H1 (cell line): ENCODE data around the gene DIS3. TPM values are rescaled to one million over a fixed set of nuclear protein-coding genes. Genes with fewer than 3 reads are reported as not detected.

Experiments
- BACH1 ChIP-seq: IDR thresholded peaks from 2 replicates; pipeline ENCODE4 v1.6.1; 2012; ENCODE audit warnings: low read length, improper control_type of control experiment
- EP300 ChIP-seq, 2 experiments: IDR thresholded peaks; 1 replicate in 1 of 2; 2 replicates in 1 of 2; pipeline ENCODE4 v1.6.1; 2011 to 2012; ENCODE audit warnings: low read depth in 2 of 2, low read length in 2 of 2, mild to moderate bottlenecking in 2 of 2, borderline replicate concordance in 1 of 2, inconsistent platforms in 1 of 2, moderate library complexity in 1 of 2
- HDAC2 ChIP-seq, 2 experiments: fragments of 300-600 bp in 1 of 2; sonication (generic) in 1 of 2; IDR thresholded peaks; 2 replicates each; pipeline ENCODE4 v1.6.1; 2011 to 2012; ENCODE audit warnings: low read depth in 2 of 2, low read length in 2 of 2, mild to moderate bottlenecking in 2 of 2, moderate library complexity in 2 of 2, borderline replicate concordance in 1 of 2, inconsistent platforms in 1 of 2
- JUN ChIP-seq: IDR thresholded peaks from 2 replicates; pipeline ENCODE4 v1.6.1; 2011; ENCODE audit warnings: low read depth, mild to moderate bottlenecking, improper control_type of control experiment, low read length
- KDM5A ChIP-seq: fragments of 200-600 bp; IDR thresholded peaks from 2 replicates; pipeline ENCODE4 v1.7.1; 2012; ENCODE audit warnings: mild to moderate bottlenecking, low read length, inconsistent platforms, mixed read lengths
- POLR2A ChIP-seq, 2 experiments: IDR thresholded peaks; 1 replicate in 1 of 2; 2 replicates in 1 of 2; pipeline ENCODE4 v1.6.1; 2011; ENCODE audit warnings: low read depth in 2 of 2, low read length in 2 of 2, mild to moderate bottlenecking in 2 of 2; ENCODE audit errors: control extremely low read depth in 1 of 2
- SAP30 ChIP-seq: fragments of 300-600 bp; sonication (generic); IDR thresholded peaks from 2 replicates; pipeline ENCODE4 v1.7.1; 2012; ENCODE audit warnings: low read length, moderate library complexity, mild to moderate bottlenecking, inconsistent platforms; ENCODE audit not compliant: insufficient read depth, insufficient replicate concordance
- SP1 ChIP-seq: IDR thresholded peaks from 2 replicates; pipeline ENCODE4 v1.6.1; 2011; ENCODE audit warnings: low read depth, low read length
- TBP ChIP-seq: IDR thresholded peaks from 2 replicates; pipeline ENCODE4 v1.6.1; 2011; ENCODE audit warnings: low read depth, low read length, improper control_type of control experiment
- YY1 ChIP-seq: IDR thresholded peaks from 2 replicates; pipeline ENCODE4 v1.6.1; 2011; ENCODE audit warnings: low read depth, mild to moderate bottlenecking, low read length
- polyA plus RNA-seq, 7 experiments: library from polyadenylated mRNA; depleted of rRNA in 3 of 7; stranded (reverse) in 5 of 7; unstranded in 2 of 7; fragments of >200 nt in 5 of 7; fragments of 200-250 nt in 2 of 7; gene quantifications; 1 replicate in 5 of 7; 2 replicates in 1 of 7; 4 replicates in 1 of 7; pipeline versions ENCODE4 v1.2.1 to v1.2.3, GENCODE V29; 2011 to 2013; ENCODE audit warnings: missing spikeins in 2 of 7, mixed read lengths in 2 of 7
- total RNA-seq: library from RNA; stranded (reverse); fragmentation: NEBNext Ultra II Directional; extraction: Animal tissue kit (Norgen Biotek cat#: 25700); gene quantifications from 2 replicates; pipeline ENCODE4 v1.2.1, GENCODE V29; 2021
- TF ChIP-seq, protein P1 (sequence below): IDR thresholded peaks from 2 replicates; pipeline ENCODE4 v1.6.1; 2012; ENCODE audit warnings: inconsistent platforms

Gene DIS3
- total and polyA plus RNA-seq, 2 of the 8 experiments (the other 6 are each of a cell fraction or from before 2014, with no cell fraction given): 10.8 to 39.9 TPM

DNA sequence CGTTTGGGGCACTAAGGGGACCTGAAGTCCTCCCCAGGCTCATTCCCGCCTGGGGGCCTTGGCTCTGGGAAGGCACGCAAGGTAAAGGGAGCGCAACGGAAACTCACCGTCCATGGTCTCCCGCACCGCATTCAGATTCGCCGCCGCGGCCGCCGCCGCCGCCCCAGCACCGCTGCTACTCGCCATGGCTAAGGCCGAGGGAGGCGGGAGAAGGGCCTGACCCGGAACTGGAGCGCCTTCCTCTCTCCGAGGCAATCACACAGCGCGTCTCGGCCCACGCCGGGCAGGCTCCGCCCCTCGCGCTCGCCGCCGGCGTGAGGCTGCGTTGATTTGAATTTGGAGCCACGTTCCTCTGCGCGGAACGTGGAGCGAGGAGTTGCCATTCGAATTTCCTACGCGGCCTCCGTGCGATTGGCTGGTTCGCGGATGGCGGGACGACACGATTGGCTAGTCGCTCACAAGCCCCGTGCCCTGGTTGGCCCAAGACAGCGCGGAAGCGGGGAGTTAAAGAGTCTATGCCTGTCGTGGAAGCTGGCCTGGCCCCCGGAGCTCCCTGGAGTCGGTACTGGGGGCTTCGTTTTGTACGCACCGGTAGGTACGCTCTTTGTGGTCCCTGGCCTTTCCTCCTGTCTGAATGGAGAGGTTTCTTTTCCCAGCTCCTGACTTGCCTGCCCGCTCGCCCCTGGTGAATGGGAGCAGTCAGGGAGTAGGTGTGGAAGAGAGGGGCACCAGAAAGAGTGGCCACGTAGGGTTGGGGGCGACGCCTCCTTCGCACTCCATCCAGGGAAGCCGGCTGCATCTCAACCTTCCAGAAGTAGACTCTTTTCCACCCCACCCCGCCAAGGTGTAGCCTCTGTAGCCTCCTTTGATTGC lies 54.0 kb downstream of the DIS3 start, which contains the start of the genes BORA and MZT1 (continued):
- TF ChIP-seq, protein P1, sequence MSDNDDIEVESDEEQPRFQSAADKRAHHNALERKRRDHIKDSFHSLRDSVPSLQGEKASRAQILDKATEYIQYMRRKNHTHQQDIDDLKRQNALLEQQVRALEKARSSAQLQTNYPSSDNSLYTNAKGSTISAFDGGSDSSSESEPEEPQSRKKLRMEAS: peak; percentile 96
- TF ChIP-seq EP300 (IDR thresholded peaks at IDR 0.05; ENCODE audit: borderline replicate concordance in 1 of 2, low read depth in 2 of 2, low read length in 2 of 2): peak in 1 of 2 experiments; percentile 80; a peak in 1 of 3 replicates
- no peak for TF ChIP-seq JUN
- TF ChIP-seq POLR2A (IDR thresholded peaks at IDR 0.05; ENCODE audit: control extremely low read depth in 1 of 2, low read depth in 2 of 2, low read length in 2 of 2): peak in 1 of 2 experiments; percentile 55; a peak in 1 of 3 replicates
- TF ChIP-seq KDM5A: no peak
- TF ChIP-seq SP1: peak; percentile 82
- TF ChIP-seq SAP30: peak; percentile 16
- peak in 1 of 2 experiments; percentile 99; a peak in 2 of 4 replicates for TF ChIP-seq HDAC2 (IDR thresholded peaks at IDR 0.05; ENCODE audit: borderline replicate concordance in 1 of 2, low read depth in 2 of 2, low read length in 2 of 2)
- peak; percentile 41; the same call in 1 of the 2 replicates for TF ChIP-seq YY1
- TF ChIP-seq TBP: 0 out of 2 replicates have a peak, but pooled peaks have one; percentile 29
- peak; percentile 92 for TF ChIP-seq BACH1
- TF ChIP-seq, all 59 proteins: peak for 17
